DOHH2 (cell line): ENCODE results near the gene AKAP11.

Experiments
- H3F3A ChIP-seq: fragments of 200-600 bp; sonication (generic), shearing (Covaris generic); 2 replicates; pipeline ENCODE4 v1.6.0; 2016; ENCODE audit warnings: antibody characterized with exemption, mild to moderate bottlenecking; ENCODE audit not compliant: control insufficient read depth, insufficient read depth
- H3K27ac ChIP-seq: fragments of 200-600 bp; sonication (generic); 2 replicates; pipeline ENCODE4 v1.5.1; 2014; ENCODE audit warnings: low read depth, mild to moderate bottlenecking, low read length, moderate library complexity
- H3K27me3 ChIP-seq: fragments of 200-600 bp; sonication (generic); 2 replicates; pipeline ENCODE4 v1.6.1; 2014; ENCODE audit warnings: mild to moderate bottlenecking, low read length, mixed read lengths; ENCODE audit not compliant: control insufficient read depth
- H3K36me3 ChIP-seq: fragments of 200-600 bp; sonication (generic); 2 replicates; pipeline ENCODE4 v1.6.1; 2014; ENCODE audit warnings: mild to moderate bottlenecking, low read length, moderate library complexity, mixed read lengths; ENCODE audit not compliant: control insufficient read depth
- H3K4me1 ChIP-seq: fragments of 200-600 bp; sonication (generic); 2 replicates; pipeline ENCODE4 v1.6.1; 2014; ENCODE audit warnings: mild to moderate bottlenecking, low read length, mixed read lengths; ENCODE audit not compliant: control insufficient read depth
- H3K4me2 ChIP-seq: fragments of 200-600 bp; sonication (generic); 2 replicates; pipeline ENCODE4 v1.6.0; 2014; ENCODE audit warnings: mild to moderate bottlenecking, low read length, moderate library complexity
- H3K4me3 ChIP-seq: fragments of 200-600 bp; sonication (generic); 2 replicates; pipeline ENCODE4 v1.5.1; 2014; ENCODE audit warnings: mild to moderate bottlenecking, low read length, mixed read lengths
- H3K79me2 ChIP-seq: fragments of 200-600 bp; sonication (generic); 2 replicates; pipeline ENCODE4 v1.6.1; 2014; ENCODE audit warnings: mild to moderate bottlenecking, low read length, mixed read lengths; ENCODE audit not compliant: control insufficient read depth
- H3K9me2 ChIP-seq: fragments of 200-600 bp; sonication (generic); replicated peaks from 2 replicates; pipeline ENCODE4 v1.6.1; 2014; ENCODE audit warnings: mild to moderate bottlenecking, low read length, mixed read lengths; ENCODE audit not compliant: control insufficient read depth
- H3K9me3 ChIP-seq: fragments of 200-600 bp; sonication (generic); 2 replicates; pipeline ENCODE4 v1.6.1; 2014; ENCODE audit warnings: antibody characterized with exemption, low read length, mixed read lengths; ENCODE audit not compliant: control insufficient read depth, insufficient read depth
- H4K20me1 ChIP-seq: fragments of 200-600 bp; sonication (generic); 2 replicates; pipeline ENCODE4 v1.6.0; 2014; ENCODE audit warnings: low read depth, mild to moderate bottlenecking, antibody characterized with exemption, low read length, moderate library complexity; ENCODE audit not compliant: control insufficient read depth, insufficient read depth
- EZH2phosphoT487 ChIP-seq: fragments of 200-600 bp; sonication (generic); IDR thresholded peaks from 2 replicates; pipeline ENCODE4 v1.6.1; 2017; ENCODE audit warnings: borderline replicate concordance, mild to moderate bottlenecking, antibody characterized with exemption, low read length, moderate library complexity, mixed read lengths
- TF ChIP-seq, protein P1 (sequence below): fragments of 200-600 bp; sonication (generic); IDR thresholded peaks from one replicate; pipeline ENCODE4 v1.5.1; 2014; ENCODE audit warnings: antibody characterized with exemption, mild to moderate bottlenecking, low read depth, low read length; ENCODE audit not compliant: poor library complexity, severe bottlenecking

Gene AKAP11

DNA sequence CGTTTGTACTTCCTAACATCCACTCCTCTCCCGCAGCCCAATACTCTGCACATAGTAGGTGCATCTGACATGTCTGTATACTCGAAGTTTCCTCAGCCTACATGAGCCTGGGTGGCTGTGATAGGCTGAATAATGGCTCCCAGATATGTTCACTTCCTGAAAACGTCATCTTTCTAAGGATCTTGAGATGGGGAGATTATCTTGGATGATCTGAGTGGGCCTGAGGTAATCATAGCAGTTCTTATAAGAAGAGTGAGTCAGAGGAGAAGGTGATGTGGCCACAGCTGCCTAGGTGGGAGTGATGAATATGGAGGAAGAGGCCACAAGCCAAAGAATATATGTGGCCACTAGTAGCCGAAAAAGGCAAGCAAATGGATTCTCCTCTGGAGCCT is 84.2 kb downstream of the AKAP11 start:
- Histone ChIP-seq H3K9me3 (no peaks in the 10 kb centered on the region), H3K4me3 (no peak overlapping the region), H3K9me2 (no peaks in the 10 kb centered on the region), H3K79me2 (no peaks in the 10 kb centered on the region), H4K20me1 (no peaks in the 10 kb centered on the region), H3K27ac (no peak overlapping the region), H3K27me3 (no peaks in the 10 kb centered on the region), H3K4me2 (no peak overlapping the region), H3K36me3 (no peaks in the 10 kb centered on the region), H3K4me1 (no peaks in the 10 kb centered on the region), H3F3A (no peaks in the 10 kb centered on the region)
- TF ChIP-seq, protein P1, sequence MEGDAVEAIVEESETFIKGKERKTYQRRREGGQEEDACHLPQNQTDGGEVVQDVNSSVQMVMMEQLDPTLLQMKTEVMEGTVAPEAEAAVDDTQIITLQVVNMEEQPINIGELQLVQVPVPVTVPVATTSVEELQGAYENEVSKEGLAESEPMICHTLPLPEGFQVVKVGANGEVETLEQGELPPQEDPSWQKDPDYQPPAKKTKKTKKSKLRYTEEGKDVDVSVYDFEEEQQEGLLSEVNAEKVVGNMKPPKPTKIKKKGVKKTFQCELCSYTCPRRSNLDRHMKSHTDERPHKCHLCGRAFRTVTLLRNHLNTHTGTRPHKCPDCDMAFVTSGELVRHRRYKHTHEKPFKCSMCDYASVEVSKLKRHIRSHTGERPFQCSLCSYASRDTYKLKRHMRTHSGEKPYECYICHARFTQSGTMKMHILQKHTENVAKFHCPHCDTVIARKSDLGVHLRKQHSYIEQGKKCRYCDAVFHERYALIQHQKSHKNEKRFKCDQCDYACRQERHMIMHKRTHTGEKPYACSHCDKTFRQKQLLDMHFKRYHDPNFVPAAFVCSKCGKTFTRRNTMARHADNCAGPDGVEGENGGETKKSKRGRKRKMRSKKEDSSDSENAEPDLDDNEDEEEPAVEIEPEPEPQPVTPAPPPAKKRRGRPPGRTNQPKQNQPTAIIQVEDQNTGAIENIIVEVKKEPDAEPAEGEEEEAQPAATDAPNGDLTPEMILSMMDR = no peak
- TF ChIP-seq EZH2phosphoT487 = no peak

DNA sequence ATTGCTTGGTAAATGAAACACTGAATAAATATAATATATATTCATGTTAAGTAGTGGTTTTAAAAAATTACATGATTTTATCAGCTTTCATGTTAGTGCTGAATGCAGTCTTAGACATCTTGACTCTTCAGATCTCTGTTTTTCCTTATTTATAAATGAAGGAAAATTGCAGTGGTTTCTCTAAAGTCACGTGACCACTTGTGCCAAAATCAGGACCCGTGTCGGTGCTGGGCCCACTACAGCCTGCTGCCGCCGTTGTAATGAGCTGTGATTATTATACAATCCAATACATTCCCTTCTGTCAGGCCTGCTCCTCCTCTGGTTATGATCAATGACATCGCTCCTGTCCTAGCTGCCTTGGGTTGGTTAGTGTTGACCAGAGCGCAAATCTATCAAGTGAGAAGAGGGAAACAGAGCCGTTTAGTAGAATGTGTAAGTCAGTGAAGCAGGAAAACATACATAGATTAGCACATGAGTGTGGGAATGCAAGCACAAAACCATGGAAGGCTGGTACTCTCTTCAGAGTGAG is 88.2 kb downstream of the AKAP11 start:
- Histone ChIP-seq H3K4me3 (no peak overlapping the region), H3K27ac (no peak overlapping the region), H3K4me2 (no peak overlapping the region), H3K4me1 (no peaks in the 10 kb centered on the region), H3K9me2 (no peaks in the 10 kb centered on the region), H3K27me3 (no peaks in the 10 kb centered on the region), H3F3A (no peaks in the 10 kb centered on the region), H4K20me1 (no peaks in the 10 kb centered on the region), H3K36me3 (no peaks in the 10 kb centered on the region), H3K9me3 (no peaks in the 10 kb centered on the region), H3K79me2 (no peaks in the 10 kb centered on the region)
- TF ChIP-seq, protein P1 = no peak
- no peak for TF ChIP-seq EZH2phosphoT487

DNA sequence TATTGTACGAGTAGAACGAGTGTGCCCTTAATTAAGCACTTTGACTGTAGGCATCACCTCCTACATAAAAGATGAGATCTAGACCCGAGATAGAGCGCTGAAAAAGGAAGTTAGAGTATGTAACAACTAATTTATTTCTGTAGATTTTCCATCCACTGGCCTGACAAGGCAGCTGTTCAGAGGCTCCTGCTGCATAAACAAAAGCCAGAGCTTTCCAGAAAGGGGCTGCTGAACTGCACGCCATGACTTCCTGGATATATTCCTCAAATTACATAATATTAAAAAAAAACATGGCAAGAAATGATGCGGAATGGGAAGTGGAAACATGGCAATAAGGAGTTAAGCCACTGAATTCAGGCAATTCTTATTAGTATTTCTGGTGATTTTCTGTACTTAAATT is 89.7 kb downstream of the AKAP11 start:
- Histone ChIP-seq H3F3A (no peaks in the 10 kb centered on the region), H3K27ac (no peak overlapping the region), H4K20me1 (no peaks in the 10 kb centered on the region), H3K4me2 (no peak overlapping the region), H3K36me3 (no peaks in the 10 kb centered on the region), H3K9me2 (no peaks in the 10 kb centered on the region), H3K4me1 (no peaks in the 10 kb centered on the region), H3K27me3 (no peaks in the 10 kb centered on the region), H3K9me3 (no peaks in the 10 kb centered on the region), H3K79me2 (no peaks in the 10 kb centered on the region), H3K4me3 (no peak overlapping the region)
- TF ChIP-seq, protein P1 = no peak
- TF ChIP-seq EZH2phosphoT487 = no peak
